ENCODE measurements around the gene SLC9A8. TPM values are rescaled to one million over a fixed set of nuclear protein-coding genes. Genes with fewer than 3 reads are reported as not detected.

SLC9A8 gene
- total RNA-seq, 1 donor from 2014 or later: 5.2 TPM

- H3K9me3 Mint-ChIP-seq (ENCODE audit: low read depth): no peaks in the 10 kb centered on the region
- no peak for DNase-seq (ENCODE audit: low spot score)
- no peak overlapping the region for H3K27ac Mint-ChIP-seq (ENCODE audit: unreplicated experiment)
- peaks cover 5% of the 10 kb centered on the region for H3K36me3 Mint-ChIP-seq (ENCODE audit: low read depth)
- H3K27me3 Mint-ChIP-seq (ENCODE audit: low read depth): no peaks in the 10 kb centered on the region
- H3K4me1 Mint-ChIP-seq (ENCODE audit: low read depth): peaks cover 24% of the 10 kb centered on the region
- no peak overlapping the region for H3K4me3 Mint-ChIP-seq (ENCODE audit: unreplicated experiment)
- no peak for TF ChIP-seq CTCF (IDR thresholded peaks at IDR 0.05)
Measured at GRCh38 chr20:49810491-49811190, 2.0 kb upstream of the SLC9A8 start.

- Mint-ChIP-seq H3K27ac (ENCODE audit: unreplicated experiment) (peak overlapping the region; percentile 95), H3K4me1 (ENCODE audit: low read depth) (peaks cover 24% of the 10 kb centered on the region), H3K9me3 (ENCODE audit: low read depth) (no peaks in the 10 kb centered on the region), H3K4me3 (ENCODE audit: unreplicated experiment) (peak overlapping the region; percentile 88), H3K27me3 (ENCODE audit: low read depth) (no peaks in the 10 kb centered on the region), H3K36me3 (ENCODE audit: low read depth) (peaks cover 8% of the 10 kb centered on the region)
- TF ChIP-seq CTCF (IDR thresholded peaks at IDR 0.05): no peak
- no peak for DNase-seq (ENCODE audit: low spot score)
Measured at GRCh38 chr20:49811825-49812506, 662 bp upstream of the SLC9A8 start.

GRCh38 chr20:49813305-49813974 is 812 bp downstream of the SLC9A8 start:
- Mint-ChIP-seq H3K36me3 (ENCODE audit: low read depth) (peaks cover 8% of the 10 kb centered on the region), H3K4me1 (ENCODE audit: low read depth) (peaks cover 24% of the 10 kb centered on the region), H3K27me3 (ENCODE audit: low read depth) (no peaks in the 10 kb centered on the region), H3K9me3 (ENCODE audit: low read depth) (no peaks in the 10 kb centered on the region), H3K27ac (ENCODE audit: unreplicated experiment) (peak overlapping the region; percentile 87), H3K4me3 (ENCODE audit: unreplicated experiment) (peak overlapping the region; percentile 88)
- TF ChIP-seq CTCF (IDR thresholded peaks at IDR 0.05): no peak
- no peak for DNase-seq (ENCODE audit: low spot score)

GRCh38 chr20:49814057-49814694 is 1.5 kb downstream of the SLC9A8 start:
- H3K27me3 Mint-ChIP-seq (ENCODE audit: low read depth): no peaks in the 10 kb centered on the region
- H3K4me3 Mint-ChIP-seq (ENCODE audit: unreplicated experiment): peak overlapping the region; percentile 88
- TF ChIP-seq CTCF (IDR thresholded peaks at IDR 0.05): no peak
- peaks cover 9% of the 10 kb centered on the region for H3K36me3 Mint-ChIP-seq (ENCODE audit: low read depth)
- H3K4me1 Mint-ChIP-seq (ENCODE audit: low read depth): peaks cover 24% of the 10 kb centered on the region
- no peak overlapping the region for H3K27ac Mint-ChIP-seq (ENCODE audit: unreplicated experiment)
- DNase-seq (ENCODE audit: low spot score): no peak
- no peaks in the 10 kb centered on the region for H3K9me3 Mint-ChIP-seq (ENCODE audit: low read depth)

- Mint-ChIP-seq H3K27ac (ENCODE audit: unreplicated experiment) (no peak overlapping the region), H3K4me3 (ENCODE audit: unreplicated experiment) (no peak overlapping the region), H3K4me1 (ENCODE audit: low read depth) (peaks cover 33% of the 10 kb centered on the region), H3K9me3 (ENCODE audit: low read depth) (peaks cover 3% of the 10 kb centered on the region), H3K36me3 (ENCODE audit: low read depth) (peaks cover 23% of the 10 kb centered on the region), H3K27me3 (ENCODE audit: low read depth) (no peaks in the 10 kb centered on the region)
- no peak for DNase-seq (ENCODE audit: low spot score)
- no peak for TF ChIP-seq CTCF (IDR thresholded peaks at IDR 0.05)
Measured at GRCh38 chr20:49818816-49819215, 6.2 kb downstream of the SLC9A8 start.
